ENCODE measurements around the gene TSHZ3. TPM values are rescaled to one million over a fixed set of nuclear protein-coding genes. Genes with fewer than 3 reads are reported as not detected.

Gene TSHZ3
- total RNA-seq, 2 experiments from 2014 or later, result 0.94 to 1.5 TPM

DNA sequence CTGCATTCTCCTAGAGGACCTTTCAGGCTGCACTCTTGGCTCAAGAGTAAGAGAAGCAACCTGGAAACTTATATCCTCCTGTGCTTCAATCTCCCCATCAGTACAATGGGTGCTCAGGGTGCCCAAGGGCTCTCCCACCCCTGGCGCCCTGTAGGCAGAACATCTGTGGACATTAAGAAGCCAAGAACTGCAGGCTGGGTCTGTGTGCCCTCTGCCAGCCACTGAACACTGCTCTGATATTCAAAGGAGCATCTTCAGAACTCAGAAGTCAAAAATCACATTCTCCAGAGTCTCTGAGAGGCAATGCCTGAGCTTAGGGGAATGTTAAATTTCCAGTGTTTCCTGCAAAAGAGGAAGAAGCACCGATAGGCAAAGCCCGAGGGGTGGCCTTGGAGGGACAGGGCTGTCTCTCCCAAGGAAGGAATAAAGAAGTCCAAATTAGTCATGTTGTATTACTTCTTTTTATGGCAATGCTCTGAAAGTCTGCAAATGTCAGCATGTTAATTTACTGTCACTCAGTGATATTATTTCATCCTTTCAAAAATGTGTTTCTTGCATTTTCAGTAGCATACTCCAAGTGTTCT is 88.1 kb downstream of the TSHZ3 start:
- DNase-seq (no peak), ATAC-seq (no peak)
- no peaks in the 10 kb centered on the region for H3K9me3 Mint-ChIP-seq (ENCODE audit: low read depth)
- H3K27ac Mint-ChIP-seq, result no peak overlapping the region
- H3K27me3 Mint-ChIP-seq, result peaks cover 20% of the 10 kb centered on the region
- no peaks in the 10 kb centered on the region for H3K4me1 Mint-ChIP-seq
- H3K4me3 Mint-ChIP-seq, result no peak overlapping the region
- no peaks in the 10 kb centered on the region for H3K36me3 Mint-ChIP-seq
- CTCF ChIA-PET, result no interaction called here

- H3K36me3 Mint-ChIP-seq, result no peaks in the 10 kb centered on the region
- CTCF ChIA-PET, result no interaction called here
- ATAC-seq (no peak), DNase-seq (peak; percentile 11)
- H3K9me3 Mint-ChIP-seq (ENCODE audit: low read depth), result no peaks in the 10 kb centered on the region
- no peaks in the 10 kb centered on the region for H3K4me1 Mint-ChIP-seq
- no peak overlapping the region for H3K4me3 Mint-ChIP-seq
- H3K27me3 Mint-ChIP-seq, result peaks cover 20% of the 10 kb centered on the region
- H3K27ac Mint-ChIP-seq, result no peak overlapping the region
Observed at GRCh38 chr19:31260171-31260933, 88.9 kb downstream of the TSHZ3 start.

GRCh38 chr19:31258211-31259052 is 90.8 kb downstream of the TSHZ3 start:
- DNase-seq (peak; percentile 21), ATAC-seq (no peak)
- CTCF ChIA-PET, result no interaction called here
- Mint-ChIP-seq H3K4me1 (no peaks in the 10 kb centered on the region), H3K9me3 (ENCODE audit: low read depth) (no peaks in the 10 kb centered on the region), H3K27me3 (peaks cover 20% of the 10 kb centered on the region), H3K36me3 (no peaks in the 10 kb centered on the region), H3K4me3 (no peak overlapping the region), H3K27ac (no peak overlapping the region)

DNA sequence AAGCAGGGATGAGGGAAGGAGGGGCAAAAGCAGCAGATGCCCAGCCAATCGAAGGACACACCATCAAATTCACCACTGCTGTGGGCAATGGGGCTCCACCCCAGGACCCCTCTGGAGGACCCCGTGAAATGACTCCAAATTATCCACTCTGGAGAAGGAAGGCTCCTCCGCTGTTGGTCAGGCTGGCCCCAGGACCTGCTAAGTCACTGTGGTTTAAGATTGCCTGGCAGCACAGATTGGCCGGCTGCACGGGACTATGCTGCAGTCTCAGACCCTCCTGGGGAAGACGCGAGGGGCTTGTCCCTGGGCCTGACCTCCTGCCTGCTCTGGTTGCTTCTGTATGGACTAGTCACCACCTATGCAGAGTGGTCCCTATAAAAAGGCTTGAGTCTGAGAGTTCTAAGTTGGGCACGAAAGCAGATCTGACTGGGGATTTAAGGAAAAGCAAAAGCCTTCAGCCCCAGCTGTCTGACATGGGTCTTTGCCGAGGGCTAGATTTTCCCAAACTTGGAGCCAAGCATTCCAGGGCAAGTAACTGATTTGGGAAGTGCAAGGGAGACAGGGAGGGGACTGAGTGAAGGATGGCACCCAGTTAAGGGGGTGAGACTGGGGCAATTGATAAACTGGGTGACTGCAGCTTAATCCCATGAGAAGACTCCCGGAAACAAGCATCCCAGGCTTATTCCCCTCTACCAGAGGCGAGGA is 91.7 kb downstream of the TSHZ3 start:
- no peak overlapping the region for H3K27ac Mint-ChIP-seq
- CTCF ChIA-PET, result no interaction called here
- H3K9me3 Mint-ChIP-seq (ENCODE audit: low read depth), result no peaks in the 10 kb centered on the region
- ATAC-seq, result no peak
- H3K4me3 Mint-ChIP-seq, result no peak overlapping the region
- peak; percentile 35 for DNase-seq
- H3K4me1 Mint-ChIP-seq, result no peaks in the 10 kb centered on the region
- peaks cover 17% of the 10 kb centered on the region for H3K27me3 Mint-ChIP-seq
- H3K36me3 Mint-ChIP-seq, result no peaks in the 10 kb centered on the region

- no peak overlapping the region for H3K4me3 Mint-ChIP-seq
- CTCF ChIA-PET, result no interaction called here
Observed at GRCh38 chr19:31257025-31257424, 92.2 kb downstream of the TSHZ3 start.

DNA sequence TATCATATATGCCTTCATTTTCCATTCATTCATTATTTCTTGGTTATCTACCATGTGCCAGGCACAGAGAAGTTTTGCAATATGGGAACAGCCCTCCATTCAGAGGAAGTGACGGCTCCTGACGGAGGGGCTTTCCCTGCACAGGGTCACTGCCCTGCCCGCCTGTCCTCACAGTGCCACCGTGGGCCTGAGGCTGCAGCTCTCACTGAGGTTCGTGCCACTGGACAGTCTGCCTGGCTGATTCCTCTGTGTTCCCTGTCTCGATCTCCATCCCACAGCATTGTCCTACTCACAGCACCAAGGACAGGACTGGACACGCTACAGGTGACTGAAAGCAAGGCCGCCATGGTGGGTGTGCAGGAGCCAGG is 92.7 kb downstream of the TSHZ3 start:
- CTCF ChIA-PET, result no interaction called here
- H3K4me1 Mint-ChIP-seq, result no peaks in the 10 kb centered on the region
- no peaks in the 10 kb centered on the region for H3K9me3 Mint-ChIP-seq (ENCODE audit: low read depth)
- no peak for DNase-seq
- H3K36me3 Mint-ChIP-seq, result no peaks in the 10 kb centered on the region
- H3K27me3 Mint-ChIP-seq, result peaks cover 8% of the 10 kb centered on the region
- H3K27ac Mint-ChIP-seq, result no peak overlapping the region
- H3K4me3 Mint-ChIP-seq, result no peak overlapping the region
- no peak for ATAC-seq

More at GRCh38 chr19:31257025-31257424, 92.2 kb downstream of the TSHZ3 start:
- ATAC-seq (no peak), DNase-seq (no peak)
- H3K4me1 Mint-ChIP-seq, result no peaks in the 10 kb centered on the region
- H3K27me3 Mint-ChIP-seq, result peaks cover 12% of the 10 kb centered on the region
- H3K9me3 Mint-ChIP-seq (ENCODE audit: low read depth), result no peaks in the 10 kb centered on the region
- H3K36me3 Mint-ChIP-seq, result no peaks in the 10 kb centered on the region
- no peak overlapping the region for H3K27ac Mint-ChIP-seq

GRCh38 chr19:31255831-31256592 is 93.2 kb downstream of the TSHZ3 start:
- H3K36me3 Mint-ChIP-seq, result no peaks in the 10 kb centered on the region
- CTCF ChIA-PET, result no interaction called here

GRCh38 chr19:31255174-31255799 is 93.9 kb downstream of the TSHZ3 start:
- Mint-ChIP-seq H3K4me1 (peaks cover 3% of the 10 kb centered on the region), H3K27me3 (no peaks in the 10 kb centered on the region), H3K27ac (no peak overlapping the region), H3K36me3 (no peaks in the 10 kb centered on the region), H3K9me3 (ENCODE audit: low read depth) (no peaks in the 10 kb centered on the region), H3K4me3 (no peak overlapping the region)
- DNase-seq (peak; percentile 32), ATAC-seq (no peak)
- CTCF ChIA-PET, result no interaction called here

More at GRCh38 chr19:31255831-31256592, 93.2 kb downstream of the TSHZ3 start:
- Mint-ChIP-seq H3K27ac (no peak overlapping the region), H3K4me1 (no peaks in the 10 kb centered on the region), H3K9me3 (ENCODE audit: low read depth) (no peaks in the 10 kb centered on the region), H3K27me3 (peaks cover 2% of the 10 kb centered on the region), H3K4me3 (no peak overlapping the region)
- no peak for ATAC-seq
- DNase-seq, result peak; percentile 22

- H3K9me3 Mint-ChIP-seq (ENCODE audit: low read depth), result no peaks in the 10 kb centered on the region
- peaks cover 3% of the 10 kb centered on the region for H3K4me1 Mint-ChIP-seq
- no peaks in the 10 kb centered on the region for H3K36me3 Mint-ChIP-seq
- CTCF ChIA-PET, result no interaction called here
- ATAC-seq (no peak), DNase-seq (peak; percentile 28)
- no peak overlapping the region for H3K4me3 Mint-ChIP-seq
- no peaks in the 10 kb centered on the region for H3K27me3 Mint-ChIP-seq
- H3K27ac Mint-ChIP-seq, result no peak overlapping the region
Observed at GRCh38 chr19:31254611-31255010, 94.6 kb downstream of the TSHZ3 start.

- Mint-ChIP-seq H3K4me1 (peaks cover 3% of the 10 kb centered on the region), H3K27ac (no peak overlapping the region), H3K9me3 (ENCODE audit: low read depth) (no peaks in the 10 kb centered on the region), H3K27me3 (no peaks in the 10 kb centered on the region), H3K4me3 (no peak overlapping the region), H3K36me3 (no peaks in the 10 kb centered on the region)
- no peak for DNase-seq
- CTCF ChIA-PET, result no interaction called here
- no peak for ATAC-seq
Observed at GRCh38 chr19:31254180-31254551, 95.1 kb downstream of the TSHZ3 start.

GRCh38 chr19:31253526-31254179 is 95.6 kb downstream of the TSHZ3 start:
- no peaks in the 10 kb centered on the region for H3K27me3 Mint-ChIP-seq
- no peak overlapping the region for H3K27ac Mint-ChIP-seq
- H3K9me3 Mint-ChIP-seq (ENCODE audit: low read depth), result no peaks in the 10 kb centered on the region
- peaks cover 3% of the 10 kb centered on the region for H3K4me1 Mint-ChIP-seq
- ATAC-seq, result no peak
- no peak overlapping the region for H3K4me3 Mint-ChIP-seq
- DNase-seq, result peak; percentile 11
- H3K36me3 Mint-ChIP-seq, result no peaks in the 10 kb centered on the region
- CTCF ChIA-PET, result no interaction called here

- ATAC-seq (no peak), DNase-seq (no peak)
- Mint-ChIP-seq H3K4me1 (peaks cover 3% of the 10 kb centered on the region), H3K27ac (no peak overlapping the region), H3K9me3 (ENCODE audit: low read depth) (no peaks in the 10 kb centered on the region), H3K27me3 (no peaks in the 10 kb centered on the region), H3K4me3 (no peak overlapping the region), H3K36me3 (no peaks in the 10 kb centered on the region)
- CTCF ChIA-PET, result no interaction called here
Observed at GRCh38 chr19:31252441-31252840, 96.8 kb downstream of the TSHZ3 start.

All from activated CD8-positive, alpha-beta memory T cell treated with anti-CD3 and anti-CD28 coated beads, Interleukin-2, amount 10 ng/mL, durations not matched to agents 7 days and 5 days (primary cell).